GM19395 (cell line): ENCODE data around the gene KIF1A.

ENCODE experiments used
- ATAC-seq: cut with Tn5 transposase; IDR thresholded peaks from one replicate; pipeline ENCODE4 v1.9.1; 2021; ENCODE audit warnings: mild to moderate bottlenecking, moderate library complexity; ENCODE audit not compliant: unreplicated experiment

The KIF1A gene

DNA sequence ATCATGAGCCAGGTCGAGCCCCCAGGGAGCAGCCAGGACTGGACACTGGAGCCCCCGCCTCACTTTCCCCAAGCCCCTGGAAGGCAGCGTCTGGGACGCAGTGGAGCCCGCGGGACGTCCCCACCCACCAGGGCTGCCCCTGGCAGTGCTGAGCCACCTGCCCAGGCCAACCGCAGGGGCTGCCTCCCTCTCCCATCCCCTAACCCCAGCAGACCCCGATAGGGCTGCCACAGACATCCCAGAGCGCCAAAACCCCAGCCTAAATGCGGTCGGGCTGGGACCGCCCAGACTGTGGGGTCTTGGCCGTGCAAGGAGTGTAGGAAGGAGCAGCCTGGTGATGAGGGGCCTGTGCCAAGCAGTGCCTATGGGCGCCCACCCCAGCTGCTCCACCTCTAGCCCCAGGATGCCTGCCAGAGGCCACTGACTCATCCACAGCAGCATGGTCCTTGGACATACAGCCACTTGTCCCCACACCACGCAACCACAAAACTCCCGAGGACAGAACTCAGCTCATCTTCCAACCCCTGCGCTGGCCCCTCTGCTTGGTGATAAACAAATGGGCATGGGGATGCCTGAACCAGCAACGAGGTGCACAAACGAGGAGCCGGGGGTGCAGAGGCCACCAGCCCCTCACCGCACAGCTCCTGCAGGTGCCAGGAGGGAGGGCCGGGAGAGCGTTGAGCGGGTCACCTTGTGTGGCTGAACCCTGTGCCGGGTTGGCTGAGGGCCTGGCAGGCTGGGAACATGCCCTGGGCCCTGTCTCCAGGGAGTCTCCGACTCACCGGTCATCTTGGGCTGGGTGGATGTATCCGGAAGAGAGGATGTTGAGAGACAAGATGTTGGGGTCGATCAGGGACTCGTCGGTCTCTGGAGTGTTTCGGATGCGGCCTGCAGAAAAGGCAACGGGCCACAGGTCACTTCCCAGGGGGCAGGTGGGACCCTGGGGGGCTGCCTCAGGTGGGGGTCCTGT, 83.5 kb downstream of the KIF1A start:
- ATAC-seq: no peak

DNA sequence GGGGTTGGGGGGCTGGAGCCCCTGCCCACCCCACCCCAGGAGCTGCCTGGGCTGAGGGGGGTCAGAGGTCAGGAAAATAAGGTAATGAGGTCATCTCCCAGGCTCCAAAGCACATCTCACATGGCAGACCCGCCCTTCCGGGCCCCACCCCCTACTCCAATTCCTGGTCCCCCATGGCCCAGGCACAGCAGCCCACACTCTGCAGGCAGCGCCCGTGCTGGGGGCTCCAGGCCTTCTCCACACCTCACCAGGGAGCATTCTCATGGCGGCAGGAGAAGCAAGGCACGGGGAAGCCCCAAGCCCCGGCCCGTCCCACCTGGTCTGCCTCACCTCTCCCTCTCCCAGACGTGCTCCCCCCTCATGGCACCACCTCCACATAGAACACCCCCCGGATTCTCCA, 84.5 kb downstream of the KIF1A start:
- ATAC-seq: no peak

DNA sequence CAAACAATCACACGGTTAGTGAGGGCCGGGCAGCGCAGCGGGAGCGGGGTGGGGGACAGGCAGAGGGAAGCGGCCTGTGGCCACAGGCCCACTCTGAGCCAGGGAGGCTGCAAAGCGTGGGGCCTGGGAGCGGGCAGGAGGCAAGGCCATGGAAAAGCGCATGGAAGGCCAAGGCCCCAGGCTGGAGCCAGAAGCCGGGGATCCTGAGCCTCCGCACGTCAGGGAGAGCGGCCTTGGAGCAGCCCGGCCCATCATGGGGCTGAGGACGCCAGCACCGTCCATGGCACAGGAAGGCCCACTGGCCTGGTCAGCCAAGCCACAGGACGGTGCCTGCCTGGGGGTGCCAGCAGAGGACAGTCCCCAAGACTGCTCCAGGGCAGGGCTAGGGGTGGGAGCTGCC, 85.3 kb downstream of the KIF1A start:
- no peak for ATAC-seq

DNA sequence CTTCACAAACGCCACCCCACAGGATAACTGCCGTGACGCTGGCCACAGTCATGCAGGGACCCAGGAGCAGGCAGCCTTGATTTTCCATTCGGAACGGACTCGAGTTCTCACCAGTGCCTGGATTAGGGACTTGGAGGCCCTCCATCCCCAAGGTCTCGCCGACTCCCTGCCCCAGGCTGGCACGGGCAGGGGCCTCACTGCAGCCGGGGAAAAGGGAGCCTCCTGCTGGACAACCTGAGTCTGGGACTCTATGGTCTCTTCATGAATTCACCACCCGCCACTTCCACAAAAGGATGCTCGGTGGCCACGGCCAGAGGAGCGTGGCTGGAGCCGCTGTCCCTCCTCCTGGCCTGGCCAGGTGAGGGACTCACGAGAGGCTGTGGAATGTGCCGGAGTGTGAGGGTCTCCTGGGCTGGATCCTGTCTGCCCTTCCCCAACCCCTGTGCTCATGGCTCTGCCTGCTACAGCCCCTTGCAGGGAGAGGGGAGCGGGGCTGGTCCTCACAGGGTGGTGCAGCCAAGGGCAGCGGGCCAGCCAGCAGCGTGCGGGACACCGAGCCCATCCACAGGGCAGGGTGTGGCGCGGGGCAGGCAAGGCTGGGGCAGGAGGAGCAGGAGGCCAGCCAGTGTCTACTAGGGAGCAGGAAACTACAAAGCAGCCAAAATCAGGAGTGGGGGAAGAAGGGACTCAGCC, 86.1 kb downstream of the KIF1A start:
- no peak for ATAC-seq

DNA sequence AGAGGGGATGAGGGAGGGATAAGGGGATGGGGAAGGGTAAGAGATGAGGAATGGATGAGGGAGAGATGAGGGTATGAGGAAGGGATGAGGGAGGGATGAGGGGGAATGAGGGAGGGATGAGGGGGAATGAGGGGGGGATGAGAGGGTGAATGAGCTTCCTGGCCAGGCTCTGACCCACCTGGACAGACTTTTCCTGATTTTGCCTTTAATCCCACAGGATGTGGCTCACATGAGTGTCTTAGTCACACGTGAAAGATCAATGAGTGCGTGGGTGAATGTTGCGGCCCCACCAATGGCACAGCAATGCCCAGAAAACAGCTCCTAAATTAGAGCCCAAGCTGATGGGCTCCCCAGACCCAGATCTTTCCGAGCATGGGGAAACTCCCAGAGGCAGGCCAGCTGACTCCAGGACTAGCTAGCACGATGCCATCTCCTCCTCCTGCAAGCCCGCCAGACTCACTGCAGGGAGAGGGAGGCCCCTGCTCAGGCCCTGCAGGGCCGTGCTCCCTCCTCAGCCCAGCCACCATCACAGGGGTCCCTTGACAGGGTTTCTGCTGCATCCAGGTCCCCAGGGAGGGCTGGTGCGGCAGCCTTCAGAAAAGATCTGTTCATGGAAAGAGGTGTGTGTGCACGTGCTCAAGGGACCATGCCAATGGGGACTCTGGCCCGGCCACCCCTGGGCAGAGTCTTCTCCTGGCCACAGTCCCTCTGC, 87.0 kb downstream of the KIF1A start:
- ATAC-seq: no peak

DNA sequence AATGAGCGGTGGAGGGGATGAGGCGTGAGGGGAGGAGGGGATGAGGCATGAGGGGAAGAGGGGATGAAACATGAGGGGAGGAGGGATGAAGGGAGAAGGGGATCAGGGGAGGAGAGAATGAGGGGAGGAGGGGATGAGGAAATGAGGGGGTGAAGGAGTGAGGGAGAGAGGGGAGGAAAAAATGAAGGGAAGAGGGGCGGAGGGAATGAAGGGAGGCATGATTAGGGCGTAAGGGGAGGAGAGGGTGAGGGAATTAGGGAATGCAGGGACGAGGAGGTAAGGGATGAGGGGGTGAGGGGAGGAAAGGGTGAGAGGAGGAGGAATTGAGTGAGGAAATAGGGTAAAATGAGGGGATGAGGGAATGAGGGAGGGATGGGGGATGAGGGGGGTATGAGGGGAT, 87.8 kb downstream of the KIF1A start:
- ATAC-seq: no peak

DNA sequence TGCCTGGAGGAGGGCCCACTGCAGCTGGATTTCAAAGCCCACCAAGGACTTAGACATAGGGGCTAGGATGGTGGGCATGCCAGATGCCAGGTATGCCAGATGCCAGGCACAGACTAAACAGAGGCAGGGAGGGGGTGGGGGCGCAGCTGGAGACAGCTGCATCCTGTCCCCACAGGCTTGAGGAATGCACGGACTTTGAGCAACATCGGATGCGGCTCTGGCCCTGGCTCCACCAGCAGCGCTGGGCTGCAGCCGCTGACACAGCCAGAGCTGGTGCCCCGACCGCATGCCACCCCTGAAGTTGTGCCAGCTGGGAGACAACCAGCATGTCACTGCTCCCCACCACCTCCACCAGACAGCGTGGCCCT, 88.9 kb downstream of the KIF1A start:
- ATAC-seq: no peak

DNA sequence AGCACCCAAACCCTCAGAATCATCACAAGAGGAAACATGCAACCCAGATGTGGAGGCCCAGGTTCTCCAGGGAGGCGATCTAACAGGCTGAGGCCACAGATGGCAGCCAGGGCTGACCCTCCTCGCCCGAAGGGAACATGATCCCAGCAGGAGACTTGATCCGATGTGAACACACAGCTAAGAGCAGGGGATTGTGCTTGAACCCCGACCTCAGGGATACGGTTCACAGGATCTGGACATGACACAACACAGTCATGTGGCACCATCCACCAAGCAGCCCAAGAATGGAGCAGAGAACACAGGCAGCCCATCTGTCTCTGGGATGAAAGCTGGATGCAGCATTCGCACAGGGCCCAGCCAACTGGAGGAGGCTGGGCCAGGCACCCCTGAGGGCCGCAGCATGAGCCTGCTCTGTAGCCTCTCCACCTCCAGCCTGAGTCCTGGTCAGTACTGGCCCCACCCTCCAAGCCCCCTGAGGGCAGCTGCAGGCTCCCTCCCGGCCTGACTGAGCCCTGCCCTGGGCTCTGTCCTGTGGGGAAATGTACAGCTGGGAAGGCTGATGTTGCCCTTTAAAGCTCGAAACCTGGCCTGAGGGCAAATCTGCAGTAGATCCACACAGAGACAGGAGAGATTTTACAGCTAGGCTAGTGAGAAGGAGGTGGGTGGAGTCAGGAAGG, 89.4 kb downstream of the KIF1A start:
- ATAC-seq: no peak

DNA sequence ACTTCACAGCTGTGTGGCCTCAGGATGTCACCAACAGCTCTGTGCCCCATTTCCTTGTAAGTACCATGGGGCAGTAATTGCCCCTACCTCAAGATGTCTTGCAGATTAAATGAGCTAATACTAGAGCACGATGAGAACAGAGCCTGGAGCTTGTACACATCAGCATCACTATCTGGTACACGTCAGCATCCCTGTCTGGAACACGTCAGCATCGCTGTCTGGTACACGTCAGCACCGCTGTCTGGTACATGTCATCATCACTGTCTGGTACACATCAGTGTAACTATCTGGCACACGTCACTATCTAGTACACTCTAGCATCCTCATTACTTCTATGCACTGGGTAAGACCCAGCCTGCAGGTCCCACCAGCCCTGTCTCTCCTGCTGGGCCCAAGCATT, 91.2 kb downstream of the KIF1A start:
- ATAC-seq: no peak

DNA sequence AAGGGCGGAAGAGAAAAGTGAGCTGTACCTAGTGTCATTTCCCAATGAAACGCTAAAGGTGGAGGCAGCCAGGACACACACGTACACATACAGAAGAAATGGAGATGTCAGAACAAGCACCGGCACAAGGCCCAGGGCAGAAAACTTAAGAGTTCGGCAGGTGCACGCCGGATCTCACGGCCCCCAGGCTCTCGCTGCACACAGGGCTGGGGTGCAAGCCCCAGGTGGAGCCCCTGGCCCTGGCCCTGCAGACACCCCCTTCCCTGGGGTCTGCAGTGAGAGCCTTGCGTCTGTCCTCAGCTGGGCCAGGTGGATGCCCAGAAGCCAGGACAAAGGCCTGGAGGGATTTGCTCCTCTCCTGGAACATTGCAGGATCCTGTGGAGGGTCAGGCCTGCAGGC, 91.7 kb downstream of the KIF1A start:
- ATAC-seq: no peak

DNA sequence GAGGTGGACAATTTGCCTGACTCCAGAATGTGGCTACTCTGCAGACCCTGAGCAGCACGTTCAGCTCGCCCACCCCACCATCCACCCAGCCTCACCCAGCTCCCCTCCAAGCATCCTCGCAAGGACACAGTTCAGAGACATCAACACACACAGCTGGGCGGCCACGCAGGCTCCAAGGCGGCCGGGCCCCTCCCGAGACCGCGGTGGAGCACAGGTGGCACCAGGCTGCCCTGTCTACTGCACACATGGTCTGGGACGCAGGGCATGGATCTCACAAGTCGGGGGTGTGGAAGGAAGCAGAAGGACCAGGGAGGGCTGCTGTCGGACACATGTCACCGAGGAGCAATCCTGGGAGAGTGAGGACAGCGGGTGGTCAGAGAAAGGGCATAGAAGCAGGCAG, 92.1 kb downstream of the KIF1A start:
- no peak for ATAC-seq

DNA sequence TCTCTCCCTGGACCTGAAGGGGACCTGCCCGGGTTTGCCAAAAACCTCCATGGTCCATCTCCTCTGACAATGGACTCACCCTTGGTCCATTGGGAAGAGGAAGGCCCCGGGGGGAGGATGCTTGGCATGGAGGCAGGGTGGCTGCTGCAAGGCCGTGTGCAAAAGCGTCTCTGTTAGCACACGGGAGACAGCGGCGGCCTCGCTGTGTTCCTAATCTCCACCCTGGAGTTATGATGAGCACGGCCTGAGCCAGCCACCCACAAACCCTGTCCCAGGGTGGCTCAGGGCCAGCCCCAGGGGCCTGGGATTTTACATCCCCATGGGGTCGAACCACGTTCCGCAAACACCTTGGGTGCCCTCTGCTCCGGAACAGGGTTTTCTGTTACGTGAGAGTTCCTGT, 92.6 kb downstream of the KIF1A start:
- ATAC-seq: no peak

DNA sequence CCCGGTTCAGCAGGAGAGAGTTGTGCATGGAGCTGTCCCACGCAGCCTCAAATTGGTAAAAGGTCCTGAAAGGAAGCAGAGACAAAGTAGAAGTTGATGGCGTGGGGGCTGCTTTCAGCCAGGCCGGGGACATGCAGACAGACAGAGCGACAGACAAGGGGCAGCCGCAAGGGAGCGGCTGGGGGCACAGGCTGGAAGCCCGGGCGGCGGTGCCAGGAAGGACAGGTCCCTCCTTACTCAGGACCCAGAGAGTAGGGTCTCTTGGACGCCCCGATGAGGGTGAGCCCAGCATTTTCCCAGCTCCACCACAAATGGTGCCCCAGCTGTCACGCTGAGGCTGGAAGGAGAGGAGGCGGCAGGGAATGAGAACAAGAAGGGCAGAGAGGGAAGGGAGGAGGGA, 93.1 kb downstream of the KIF1A start:
- no peak for ATAC-seq

DNA sequence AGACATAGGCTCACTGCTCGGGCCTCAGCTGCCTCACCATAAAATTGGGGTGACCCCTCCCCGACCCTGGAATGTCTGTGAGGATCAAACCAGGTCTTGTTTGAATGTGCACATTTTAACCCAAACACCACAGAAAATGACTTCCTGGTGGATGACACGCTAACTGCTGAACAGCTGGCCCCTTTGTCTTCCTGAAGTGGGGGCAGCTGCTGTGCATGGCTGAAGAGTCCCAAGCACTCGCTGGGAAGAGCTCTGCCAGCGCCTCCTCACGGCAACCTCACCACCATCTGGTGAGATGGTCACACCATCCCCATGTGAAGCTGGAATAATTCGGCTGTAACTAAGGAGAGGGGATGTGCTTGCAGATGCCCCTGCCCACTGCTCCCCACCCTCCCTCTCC, 94.3 kb downstream of the KIF1A start:
- ATAC-seq: no peak

DNA sequence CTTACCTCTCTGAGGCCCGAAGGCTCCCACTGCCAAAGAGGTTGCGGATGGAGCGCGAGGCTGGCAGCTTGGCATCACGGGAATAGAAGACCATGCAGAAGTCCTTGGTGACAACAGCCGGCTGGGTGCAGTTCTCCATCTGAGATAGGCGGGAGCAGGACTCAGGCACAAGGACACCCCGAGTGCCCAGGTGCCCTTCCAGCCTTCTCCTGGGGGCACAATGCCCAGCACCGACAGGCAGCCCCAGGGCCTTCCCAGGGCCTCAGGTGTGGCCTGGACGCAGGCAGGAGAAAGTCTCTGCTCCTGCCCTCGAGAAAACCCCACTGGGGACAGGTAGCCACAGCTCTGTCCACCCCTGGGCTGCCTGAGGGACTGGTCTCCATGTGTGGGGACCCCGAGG, 94.8 kb downstream of the KIF1A start:
- ATAC-seq: no peak

DNA sequence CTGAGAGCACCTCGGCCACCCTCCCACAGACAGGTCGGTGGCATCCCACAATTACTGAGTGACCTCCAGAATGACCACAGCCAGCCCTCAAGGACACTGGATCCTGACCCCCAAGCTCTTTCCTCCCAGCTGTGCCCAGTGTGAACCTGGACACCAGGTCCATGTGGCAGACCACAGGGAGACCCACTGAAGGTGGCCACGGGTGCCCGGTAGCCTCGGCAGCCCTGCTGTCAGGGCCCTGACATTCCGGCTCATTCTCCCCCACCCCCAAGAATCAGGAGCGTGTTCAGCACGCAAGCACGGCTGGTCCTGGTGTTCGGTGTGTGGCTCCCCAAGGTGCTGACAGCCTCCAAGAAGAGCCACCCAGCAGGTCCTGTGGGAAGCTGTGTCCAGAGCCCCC, 95.6 kb downstream of the KIF1A start:
- no peak for ATAC-seq

DNA sequence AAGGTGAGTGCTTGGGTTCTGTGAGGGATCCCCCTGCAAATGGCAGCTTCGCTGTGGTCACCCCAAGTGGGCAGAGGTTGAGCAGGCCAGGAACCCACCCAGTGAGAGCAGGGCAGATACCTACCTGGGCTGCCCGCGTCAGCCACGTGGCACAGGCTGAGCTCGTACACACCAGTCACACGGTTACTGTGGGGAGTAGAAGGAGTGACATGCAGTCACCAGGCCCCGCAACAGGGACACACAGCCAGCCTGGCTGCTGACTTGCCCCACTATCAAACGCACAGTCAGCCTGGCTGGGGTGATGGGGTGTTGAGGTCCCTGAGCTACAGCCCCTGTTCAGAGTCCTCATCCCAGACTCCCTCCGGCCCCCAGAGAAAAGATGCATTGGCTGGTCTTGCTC, 96.2 kb downstream of the KIF1A start:
- no peak for ATAC-seq

DNA sequence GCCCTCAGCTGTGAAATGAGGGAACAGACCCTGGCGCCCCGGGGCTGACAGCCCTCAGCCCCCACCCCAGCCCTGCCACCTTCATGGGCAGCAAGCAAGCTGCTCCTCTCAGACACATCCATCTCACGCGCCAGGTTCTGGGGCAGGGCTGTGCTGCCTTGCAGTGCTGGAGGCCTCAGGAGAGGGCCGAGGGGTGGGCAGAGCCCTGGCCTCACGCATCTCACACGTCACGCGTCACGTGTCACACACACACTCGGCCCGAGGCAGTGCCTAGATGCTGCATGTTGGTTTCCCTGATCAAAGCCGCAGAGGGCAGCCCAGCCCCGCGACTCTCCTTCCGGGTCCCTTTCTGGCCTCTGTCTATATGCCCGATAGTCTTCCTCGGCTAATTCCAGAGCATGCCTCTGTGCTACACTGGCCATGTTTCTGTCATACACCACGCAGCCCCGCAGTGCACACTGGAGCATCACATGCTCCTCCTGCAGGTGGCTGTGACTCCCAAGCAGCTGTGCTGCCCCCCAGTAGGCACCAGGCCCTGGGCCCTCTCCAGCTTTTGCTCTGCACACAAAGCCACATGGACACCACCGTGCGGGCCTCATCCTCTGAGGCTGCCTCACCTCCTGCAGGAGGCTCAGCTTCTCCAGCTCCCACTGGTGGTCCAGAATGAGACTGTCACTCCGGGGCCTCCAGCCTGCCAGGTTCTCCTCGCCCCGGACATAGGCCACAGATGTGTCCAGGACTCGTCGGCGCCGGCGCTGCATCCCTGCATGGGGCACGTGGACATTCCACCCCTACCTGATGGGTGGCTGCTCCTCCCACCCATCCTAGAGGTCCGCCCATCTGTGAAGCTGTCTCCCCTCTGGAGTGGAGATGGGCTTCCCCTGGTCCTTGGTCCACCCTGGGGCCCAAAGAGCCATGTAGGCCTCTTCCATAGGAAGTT, 97.0 kb downstream of the KIF1A start:
- no peak for ATAC-seq

DNA sequence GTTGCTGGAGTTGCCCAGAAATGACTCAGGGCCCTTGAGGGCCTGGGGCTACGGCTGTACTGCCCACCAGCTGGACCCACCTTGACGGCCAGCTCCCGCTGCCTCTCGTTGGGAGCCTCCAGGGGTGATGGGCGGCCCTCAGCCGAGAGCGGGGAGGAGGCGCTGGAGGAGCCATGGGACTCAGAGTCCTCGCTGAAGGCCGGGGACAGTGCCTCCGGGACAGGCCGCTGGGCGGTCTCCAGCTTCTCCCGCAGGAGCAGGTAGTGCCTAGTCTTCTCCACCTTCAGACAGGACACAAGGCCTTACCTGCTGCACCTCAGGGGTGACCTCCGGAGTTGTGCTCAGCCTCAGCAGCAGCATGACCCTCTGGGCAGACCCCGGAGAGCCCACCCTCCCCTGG, 97.6 kb downstream of the KIF1A start:
- no peak for ATAC-seq

DNA sequence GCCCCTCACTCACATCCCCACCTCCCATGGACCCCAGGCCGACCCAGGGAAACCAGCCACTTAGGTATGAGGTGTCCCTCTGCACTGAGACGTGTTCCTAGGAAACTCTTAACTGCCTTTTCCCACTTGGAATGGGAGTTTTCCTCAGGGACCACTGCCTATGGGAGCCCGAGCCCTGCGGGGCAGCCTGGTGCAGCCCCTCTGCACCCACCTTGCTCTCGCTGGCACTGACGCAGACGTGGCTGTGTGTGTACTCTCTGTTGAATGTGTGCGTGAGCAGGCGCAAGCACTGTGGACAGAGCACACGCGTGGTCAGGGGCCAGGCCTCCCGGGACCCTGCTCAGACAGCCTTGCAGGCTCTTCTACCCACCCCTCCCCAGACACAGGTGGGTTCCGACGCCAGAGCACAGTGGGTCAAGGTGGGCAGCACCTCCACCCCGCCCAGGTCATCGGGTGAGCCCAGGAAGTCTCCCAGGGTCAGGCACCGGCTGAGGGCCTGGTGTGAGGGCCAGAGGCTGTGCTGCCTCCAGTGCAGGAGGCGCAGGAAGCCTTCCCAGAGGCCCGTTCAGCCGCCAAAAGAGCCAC, 98.3 kb downstream of the KIF1A start:
- ATAC-seq: no peak
